Memory B cell (primary cell): ENCODE data around the gene HNRNPF.

Source experiments
- ATAC-seq: fragments of 150-1000 bp; cut with Tn5 transposase; 2 replicates; pipeline ENCODE4 v1.10.0; 2021; ENCODE audit warnings: low read depth, mild to moderate bottlenecking, moderate library complexity
- DNase-seq, 2 donors: peaks; one replicate each; pipeline ENCODE4 v3.0.0; 2022; ENCODE audit warnings: low spot score in 2 of 2
- H3K27ac Mint-ChIP-seq: one replicate; pipeline ENCODE4 v1.8.0; 2022; ENCODE audit warnings: mild to moderate bottlenecking, moderate library complexity, mixed read lengths
- H3K27me3 Mint-ChIP-seq: one replicate; pipeline ENCODE4 v1.8.0; 2022; ENCODE audit warnings: mixed read lengths
- H3K36me3 Mint-ChIP-seq: one replicate; pipeline ENCODE4 v1.8.0; 2022; ENCODE audit warnings: mild to moderate bottlenecking, mixed read lengths
- H3K4me1 Mint-ChIP-seq: one replicate; pipeline ENCODE4 v1.8.0; 2022; ENCODE audit warnings: mixed read lengths
- H3K4me3 Mint-ChIP-seq: one replicate; pipeline ENCODE4 v1.8.0; 2022; ENCODE audit warnings: mild to moderate bottlenecking, moderate library complexity, mixed read lengths
- H3K9me3 Mint-ChIP-seq: one replicate; pipeline ENCODE4 v1.8.0; 2022; ENCODE audit warnings: mixed read lengths

Gene HNRNPF

DNA sequence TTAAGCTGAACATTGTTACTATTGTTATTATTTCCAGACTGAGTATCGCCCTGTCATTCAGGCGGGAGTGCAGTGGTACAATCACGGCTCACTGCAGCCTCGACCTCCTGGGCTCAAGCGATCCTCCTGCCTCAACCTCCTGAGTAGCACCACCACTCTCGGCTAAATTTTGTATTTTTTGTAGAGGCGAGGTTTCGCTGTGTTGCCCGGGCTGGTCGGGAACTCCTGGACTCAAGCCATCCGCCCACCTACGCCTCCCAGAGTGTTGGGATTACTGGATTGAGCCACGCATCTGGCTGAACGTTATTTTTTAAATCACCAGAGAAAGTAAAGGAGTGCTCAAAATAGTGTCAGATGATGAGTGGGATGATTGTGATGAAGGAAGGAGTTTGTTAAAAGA lies 1.4 kb upstream of the HNRNPF start:
- DNase-seq = no peak
- H3K36me3 Mint-ChIP-seq = peaks cover 1% of the 10 kb centered on the region
- H3K27ac Mint-ChIP-seq = peak overlapping the region; percentile 100
- H3K9me3 Mint-ChIP-seq = no peaks in the 10 kb centered on the region
- no peaks in the 10 kb centered on the region for H3K27me3 Mint-ChIP-seq
- H3K4me3 Mint-ChIP-seq = peak overlapping the region; percentile 98
- no peak for ATAC-seq
- peaks cover 21% of the 10 kb centered on the region for H3K4me1 Mint-ChIP-seq

GRCh38 chr10:43409385-43410109 lies 561 bp upstream of the HNRNPF start:
- peak overlapping the region; percentile 100 for H3K27ac Mint-ChIP-seq
- peak overlapping the region; percentile 98 for H3K4me3 Mint-ChIP-seq
- peaks cover 24% of the 10 kb centered on the region for H3K4me1 Mint-ChIP-seq
- DNase-seq = peak; percentile 42 to 45
- H3K27me3 Mint-ChIP-seq = no peaks in the 10 kb centered on the region
- peaks cover 1% of the 10 kb centered on the region for H3K36me3 Mint-ChIP-seq
- no peak for ATAC-seq
- H3K9me3 Mint-ChIP-seq = no peaks in the 10 kb centered on the region

GRCh38 chr10:43408331-43408709 lies 666 bp downstream of the HNRNPF start:
- Mint-ChIP-seq H3K4me1 (peaks cover 27% of the 10 kb centered on the region), H3K9me3 (no peaks in the 10 kb centered on the region), H3K27ac (peak overlapping the region; percentile 100), H3K36me3 (peaks cover 3% of the 10 kb centered on the region), H3K27me3 (no peaks in the 10 kb centered on the region), H3K4me3 (peak overlapping the region; percentile 98)
- DNase-seq = no peak
- ATAC-seq = peak; percentile 0

DNA sequence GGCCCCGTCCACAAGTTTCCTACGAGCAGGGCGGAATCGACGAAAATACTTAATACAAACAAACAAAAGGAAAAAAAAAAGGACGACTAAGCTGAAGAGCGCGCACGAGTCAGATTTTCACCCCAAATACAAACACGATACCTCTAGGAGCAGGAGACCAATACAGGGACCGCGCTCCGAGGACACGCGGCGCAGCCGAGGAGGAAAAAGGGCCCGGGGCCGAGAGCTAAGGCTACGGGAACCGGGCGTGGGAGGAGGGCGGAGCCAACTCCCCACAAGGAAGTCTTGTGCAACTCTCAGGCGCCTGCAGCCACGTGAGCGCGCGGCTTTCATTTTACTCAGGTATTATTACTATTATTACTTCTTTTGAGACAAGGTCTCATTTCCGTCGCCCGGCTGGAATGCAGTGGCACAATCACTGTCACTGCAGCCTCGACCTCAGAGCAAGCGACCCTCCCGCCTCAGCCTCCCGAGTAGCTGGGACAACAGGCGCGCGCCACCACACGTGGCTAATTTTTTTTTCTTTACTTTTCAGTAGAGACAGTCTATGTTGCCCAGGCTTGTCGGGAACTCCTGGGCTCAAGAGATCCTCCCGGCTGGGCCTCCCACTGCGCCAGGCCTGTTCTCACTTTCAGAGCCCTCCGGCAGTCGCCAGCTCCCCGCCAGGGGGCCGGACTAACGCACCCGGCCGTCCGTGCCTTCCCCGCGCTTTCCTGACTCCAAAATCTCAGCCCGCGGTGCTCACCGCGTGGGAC lies 1.2 kb downstream of the HNRNPF start:
- peak; percentile 72 to 77 for DNase-seq
- H3K4me3 Mint-ChIP-seq = peak overlapping the region; percentile 98
- peak overlapping the region; percentile 100 for H3K27ac Mint-ChIP-seq
- H3K4me1 Mint-ChIP-seq = peaks cover 33% of the 10 kb centered on the region
- no peaks in the 10 kb centered on the region for H3K9me3 Mint-ChIP-seq
- H3K36me3 Mint-ChIP-seq = peaks cover 4% of the 10 kb centered on the region
- no peaks in the 10 kb centered on the region for H3K27me3 Mint-ChIP-seq
- ATAC-seq = peak; percentile 43

GRCh38 chr10:43407148-43407575 lies 1.8 kb downstream of the HNRNPF start:
- H3K9me3 Mint-ChIP-seq = no peaks in the 10 kb centered on the region
- peaks cover 9% of the 10 kb centered on the region for H3K36me3 Mint-ChIP-seq
- no peaks in the 10 kb centered on the region for H3K27me3 Mint-ChIP-seq
- peak overlapping the region; percentile 100 for H3K27ac Mint-ChIP-seq
- ATAC-seq (peak; percentile 12), DNase-seq (peak; percentile 60 to 71)
- H3K4me1 Mint-ChIP-seq = peaks cover 38% of the 10 kb centered on the region
- H3K4me3 Mint-ChIP-seq = peak overlapping the region; percentile 98

DNA sequence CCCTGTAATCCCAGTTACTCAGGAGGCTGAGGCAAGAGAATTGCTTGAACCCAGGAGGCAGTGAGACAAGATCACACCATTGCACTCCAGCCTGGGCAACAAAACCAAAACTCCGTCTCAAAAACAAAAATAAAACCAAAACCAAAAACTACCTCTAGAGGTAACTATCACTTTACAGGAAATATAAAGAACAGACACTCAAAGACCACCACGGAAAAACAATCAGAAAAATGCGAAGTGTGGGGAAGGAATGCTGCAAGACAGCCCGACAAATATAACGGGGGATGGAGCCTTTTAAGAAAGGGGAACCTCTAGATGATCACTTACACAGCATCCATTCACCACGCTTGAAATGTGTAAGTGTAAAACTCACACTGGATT lies 4.3 kb downstream of the HNRNPF start:
- ATAC-seq (no peak), DNase-seq (no peak)
- Mint-ChIP-seq H3K27me3 (no peaks in the 10 kb centered on the region), H3K36me3 (peaks cover 10% of the 10 kb centered on the region), H3K27ac (peak overlapping the region; percentile 100), H3K9me3 (no peaks in the 10 kb centered on the region), H3K4me1 (peaks cover 42% of the 10 kb centered on the region), H3K4me3 (peak overlapping the region; percentile 77)

- Mint-ChIP-seq H3K4me1 (peaks cover 43% of the 10 kb centered on the region), H3K9me3 (no peaks in the 10 kb centered on the region), H3K27me3 (no peaks in the 10 kb centered on the region), H3K36me3 (peaks cover 14% of the 10 kb centered on the region), H3K27ac (peak overlapping the region; percentile 100), H3K4me3 (peak overlapping the region; percentile 77)
- ATAC-seq (no peak), DNase-seq (no peak)
Measured at GRCh38 chr10:43403911-43404703, 4.9 kb downstream of the HNRNPF start.

- no peak for ATAC-seq
- Mint-ChIP-seq H3K4me3 (peak overlapping the region; percentile 37), H3K9me3 (no peaks in the 10 kb centered on the region), H3K36me3 (peaks cover 14% of the 10 kb centered on the region), H3K27me3 (no peaks in the 10 kb centered on the region), H3K4me1 (peaks cover 43% of the 10 kb centered on the region), H3K27ac (peak overlapping the region; percentile 74)
- no peak for DNase-seq
Measured at GRCh38 chr10:43402880-43403452, 6.0 kb downstream of the HNRNPF start.

DNA sequence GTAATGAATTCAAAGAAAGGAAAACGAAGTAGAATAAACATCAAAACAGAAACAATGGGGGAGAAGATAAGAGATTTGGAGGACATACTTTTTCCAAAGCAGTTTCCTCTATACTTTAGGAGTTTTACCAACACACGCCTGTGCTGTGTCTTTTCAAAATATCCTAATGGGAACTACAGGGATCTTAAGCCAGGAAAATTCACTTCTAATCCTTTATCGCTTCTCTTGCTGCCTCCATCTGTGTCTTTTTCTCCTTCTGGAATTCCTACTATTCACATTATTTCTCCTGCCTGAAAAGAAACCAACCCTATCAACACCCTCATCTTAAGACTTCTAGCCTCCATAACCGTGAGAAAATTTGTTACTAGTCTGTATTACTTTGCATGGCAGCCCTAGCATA lies 6.8 kb downstream of the HNRNPF start:
- Mint-ChIP-seq H3K27me3 (no peaks in the 10 kb centered on the region), H3K36me3 (peaks cover 14% of the 10 kb centered on the region), H3K4me1 (peaks cover 50% of the 10 kb centered on the region), H3K9me3 (no peaks in the 10 kb centered on the region), H3K4me3 (peak overlapping the region; percentile 46), H3K27ac (peak overlapping the region; percentile 74)
- DNase-seq (no peak), ATAC-seq (no peak)

GRCh38 chr10:43401627-43402026 lies 7.4 kb downstream of the HNRNPF start:
- ATAC-seq = no peak
- Mint-ChIP-seq H3K27me3 (no peaks in the 10 kb centered on the region), H3K36me3 (peaks cover 14% of the 10 kb centered on the region), H3K4me3 (peak overlapping the region; percentile 21), H3K4me1 (peaks cover 51% of the 10 kb centered on the region), H3K9me3 (no peaks in the 10 kb centered on the region), H3K27ac (peak overlapping the region; percentile 10)
- no peak for DNase-seq

DNA sequence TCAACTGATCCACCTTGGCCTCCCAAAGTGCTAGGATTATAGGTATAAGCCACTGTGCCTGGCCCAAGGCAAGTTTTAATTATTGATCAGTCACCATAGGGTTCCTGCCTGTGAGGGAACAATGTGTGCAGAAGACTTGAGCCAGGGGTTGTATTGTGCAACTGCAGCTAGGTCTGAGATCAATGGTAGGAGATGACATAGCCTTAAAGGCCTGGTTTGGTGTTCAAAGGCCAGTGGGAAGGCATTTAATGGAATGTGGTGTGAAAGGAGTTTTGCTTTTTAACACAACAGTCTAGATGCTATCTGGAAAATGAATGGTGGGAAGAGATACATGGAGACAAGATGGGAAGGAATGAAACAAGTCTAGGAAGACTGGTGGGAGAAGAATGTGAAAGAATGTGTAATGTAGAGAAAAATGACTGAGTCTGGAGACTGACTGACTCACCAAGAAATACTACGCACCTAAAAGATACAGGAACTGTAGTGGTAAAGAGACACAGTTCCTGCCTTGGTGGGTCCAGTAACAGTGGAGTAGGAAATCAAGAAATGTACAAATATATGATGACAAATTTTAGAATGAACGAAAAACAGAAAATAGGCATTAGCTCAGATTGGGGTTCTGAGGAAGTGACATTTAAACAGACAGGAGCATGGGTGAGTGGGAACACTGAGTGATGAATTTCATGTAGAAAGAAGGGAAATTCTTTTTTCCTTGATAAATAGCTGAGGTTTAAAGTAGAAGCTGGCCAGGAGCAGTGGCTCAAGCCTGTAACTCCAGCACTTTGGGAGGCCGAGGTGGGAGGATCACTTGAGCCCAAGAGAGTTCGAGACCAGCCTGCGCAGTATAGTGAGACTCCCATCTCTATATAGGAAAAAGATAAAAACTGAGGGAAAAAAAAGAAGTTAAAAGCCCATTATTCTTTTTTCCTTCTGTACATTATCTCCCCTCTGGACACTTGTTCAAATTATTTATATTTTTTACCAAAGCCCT lies 9.4 kb downstream of the HNRNPF start:
- Mint-ChIP-seq H3K36me3 (peaks cover 14% of the 10 kb centered on the region), H3K9me3 (no peaks in the 10 kb centered on the region), H3K4me1 (peaks cover 59% of the 10 kb centered on the region), H3K4me3 (peak overlapping the region; percentile 41), H3K27me3 (no peaks in the 10 kb centered on the region), H3K27ac (peak overlapping the region; percentile 86)
- DNase-seq (no peak), ATAC-seq (no peak)

DNA sequence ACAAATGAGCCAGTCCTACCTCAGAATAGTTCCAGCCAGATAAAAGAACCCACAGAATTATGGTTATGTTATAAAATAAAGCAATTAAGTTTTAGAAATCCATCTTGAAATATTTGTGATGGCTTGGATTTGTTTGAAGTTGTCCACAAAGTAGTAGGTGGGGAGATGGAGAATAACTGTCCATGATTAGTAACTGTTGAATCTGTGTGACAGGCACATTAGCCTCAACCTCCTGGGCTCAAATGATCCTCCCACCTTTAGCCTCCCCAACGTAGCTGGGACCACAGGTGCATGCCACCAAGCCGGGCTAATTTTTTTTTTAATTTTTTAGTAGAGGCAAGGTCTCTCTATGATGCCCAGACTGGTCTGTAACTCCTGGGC lies 10.1 kb downstream of the HNRNPF start:
- Mint-ChIP-seq H3K4me1 (peaks cover 58% of the 10 kb centered on the region), H3K27ac (peak overlapping the region; percentile 92), H3K4me3 (no peak overlapping the region), H3K9me3 (no peaks in the 10 kb centered on the region), H3K27me3 (no peaks in the 10 kb centered on the region), H3K36me3 (peaks cover 14% of the 10 kb centered on the region)
- DNase-seq (no peak), ATAC-seq (no peak)
